ENCODE measurements around the gene RFPL3. TPM values are rescaled to one million over a fixed set of nuclear protein-coding genes. Genes with fewer than 3 reads are reported as not detected.
A peak's percentile ranks its signal among the peaks of the same experiment; 100 is the strongest.
"Not testable (repeated sequence)": the region's sequence is repeated elsewhere in the genome, so short reads cannot be mapped to it uniquely, and the experiment has no call there.

RFPL3 gene
- total RNA-seq, 1 donor, result not detected

- Histone ChIP-seq H3K27me3 (ENCODE audit: insufficient read depth, low read length) (no peaks in the 10 kb centered on the region), H2AFZ (ENCODE audit: low read length) (no peak overlapping the region), H3K27ac (ENCODE audit: low read depth, low read length) (no peak overlapping the region), H4K20me1 (ENCODE audit: insufficient read depth, low read length) (no peaks in the 10 kb centered on the region), H3K4me3 (ENCODE audit: insufficient read depth, low read length) (no peak overlapping the region), H3K4me1 (ENCODE audit: insufficient read depth, low read length) (no peaks in the 10 kb centered on the region), H3K4me2 (ENCODE audit: insufficient read depth, low read length) (no peak overlapping the region), H3K36me3 (ENCODE audit: insufficient read depth, low read length) (no peaks in the 10 kb centered on the region), H3K79me2 (ENCODE audit: insufficient read depth, low read length) (no peaks in the 10 kb centered on the region), H3K9me3 (ENCODE audit: low read depth, low read length) (no peaks in the 10 kb centered on the region)
- no peak for TF ChIP-seq CTCF (IDR thresholded peaks at IDR 0.05; ENCODE audit: extremely low read depth, low read depth, low read length)
- no peak for DNase-seq (ENCODE audit: insufficient read length, low spot score, missing footprints)
Measured at GRCh38 chr22:32353840-32354239, 3.8 kb upstream of the RFPL3 start.

GRCh38 chr22:32354360-32355351, 3.0 kb upstream of the RFPL3 start:
- Histone ChIP-seq H3K4me2 (ENCODE audit: insufficient read depth, low read length) (no peak overlapping the region), H3K4me3 (ENCODE audit: insufficient read depth, low read length) (no peak overlapping the region)

GRCh38 chr22:32355760-32356159, 1.9 kb upstream of the RFPL3 start:
- Histone ChIP-seq H3K36me3 (ENCODE audit: insufficient read depth, low read length) (no peaks in the 10 kb centered on the region), H2AFZ (ENCODE audit: low read length) (no peak overlapping the region), H3K79me2 (ENCODE audit: insufficient read depth, low read length) (no peaks in the 10 kb centered on the region), H3K4me1 (ENCODE audit: insufficient read depth, low read length) (no peaks in the 10 kb centered on the region), H3K27ac (ENCODE audit: low read depth, low read length) (no peak overlapping the region), H3K27me3 (ENCODE audit: insufficient read depth, low read length) (no peaks in the 10 kb centered on the region), H4K20me1 (ENCODE audit: insufficient read depth, low read length) (no peaks in the 10 kb centered on the region), H3K4me2 (ENCODE audit: insufficient read depth, low read length) (no peak overlapping the region), H3K4me3 (ENCODE audit: insufficient read depth, low read length) (no peak overlapping the region), H3K9me3 (ENCODE audit: low read depth, low read length) (no peaks in the 10 kb centered on the region)
- no peak for DNase-seq (ENCODE audit: insufficient read length, low spot score, missing footprints)
- TF ChIP-seq CTCF (IDR thresholded peaks at IDR 0.05; ENCODE audit: extremely low read depth, low read depth, low read length), result no peak

More at GRCh38 chr22:32354360-32355351, 3.0 kb upstream of the RFPL3 start:
- TF ChIP-seq CTCF (IDR thresholded peaks at IDR 0.05; ENCODE audit: extremely low read depth, low read depth, low read length), result no peak
- Histone ChIP-seq H3K27me3 (ENCODE audit: insufficient read depth, low read length) (no peaks in the 10 kb centered on the region), H3K36me3 (ENCODE audit: insufficient read depth, low read length) (no peaks in the 10 kb centered on the region), H3K4me1 (ENCODE audit: insufficient read depth, low read length) (no peaks in the 10 kb centered on the region), H2AFZ (ENCODE audit: low read length) (peak overlapping the region; percentile 29), H3K9me3 (ENCODE audit: low read depth, low read length) (no peaks in the 10 kb centered on the region), H4K20me1 (ENCODE audit: insufficient read depth, low read length) (no peaks in the 10 kb centered on the region), H3K79me2 (ENCODE audit: insufficient read depth, low read length) (no peaks in the 10 kb centered on the region), H3K27ac (ENCODE audit: low read depth, low read length) (no peak overlapping the region)
- peak; percentile 92 for DNase-seq (ENCODE audit: insufficient read length, low spot score, missing footprints)

- H3K4me3 ChIP-seq (ENCODE audit: insufficient read depth, low read length); H3K9me3 ChIP-seq (ENCODE audit: low read depth, low read length); H3K4me2 ChIP-seq (ENCODE audit: insufficient read depth, low read length); H2AFZ ChIP-seq (ENCODE audit: low read length); H3K27me3 ChIP-seq (ENCODE audit: insufficient read depth, low read length); H3K4me1 ChIP-seq (ENCODE audit: insufficient read depth, low read length); H3K27ac ChIP-seq (ENCODE audit: low read depth, low read length); DNase-seq (ENCODE audit: insufficient read length, low spot score, missing footprints); H3K36me3 ChIP-seq (ENCODE audit: insufficient read depth, low read length); H3K79me2 ChIP-seq (ENCODE audit: insufficient read depth, low read length); H4K20me1 ChIP-seq (ENCODE audit: insufficient read depth, low read length): not testable (repeated sequence)
Measured at GRCh38 chr22:32360096-32360495, 2.4 kb downstream of the RFPL3 start.

Data from osteoblast (primary cell).